ENCODE measurements around the gene AZU1. TPM values are rescaled to one million over a fixed set of nuclear protein-coding genes. Genes with fewer than 3 reads are reported as not detected.
"Not testable (repeated sequence)": the region's sequence is repeated elsewhere in the genome, so short reads cannot be mapped to it uniquely, and the experiment has no call there.

Gene AZU1
- polyA plus RNA-seq, 3 donors = 0.31 to 1.1 (median 0.83) TPM

GRCh38 chr19:807627-808422 is 19.8 kb upstream of the AZU1 start:
- DNase-seq (ENCODE audit: low read depth in 3 of 3, low spot score in 2 of 3) = no peak

GRCh38 chr19:808423-808775 is 19.2 kb upstream of the AZU1 start:
- no peak for DNase-seq (ENCODE audit: low read depth in 3 of 3, low spot score in 2 of 3)

GRCh38 chr19:810077-810855 is 17.4 kb upstream of the AZU1 start:
- DNase-seq (ENCODE audit: low read depth in 3 of 3, low spot score in 2 of 3) = no peak

GRCh38 chr19:810883-811489 is 16.7 kb upstream of the AZU1 start:
- DNase-seq (ENCODE audit: low read depth in 3 of 3, low spot score in 2 of 3) = no peak

GRCh38 chr19:811506-812048 is 16.1 kb upstream of the AZU1 start:
- no peak for DNase-seq (ENCODE audit: low read depth in 3 of 3, low spot score in 2 of 3)

- no peak for DNase-seq (ENCODE audit: low read depth in 3 of 3, low spot score in 2 of 3)
These were observed 15.4 kb upstream of the AZU1 start for GRCh38 chr19:812049-812746.

GRCh38 chr19:812747-813218 is 14.9 kb upstream of the AZU1 start:
- no peak for DNase-seq (ENCODE audit: low read depth in 3 of 3, low spot score in 2 of 3)

GRCh38 chr19:813219-814151 is 14.2 kb upstream of the AZU1 start:
- no peak for DNase-seq (ENCODE audit: low read depth in 3 of 3, low spot score in 2 of 3)

- DNase-seq (ENCODE audit: low read depth in 3 of 3, low spot score in 2 of 3) = no peak
These were observed 13.2 kb upstream of the AZU1 start for GRCh38 chr19:814152-815078.

GRCh38 chr19:815079-815774 is 12.4 kb upstream of the AZU1 start:
- no peak for DNase-seq (ENCODE audit: low read depth in 3 of 3, low spot score in 2 of 3)

GRCh38 chr19:815775-816499 is 11.7 kb upstream of the AZU1 start:
- DNase-seq (ENCODE audit: low read depth in 3 of 3, low spot score in 2 of 3) = no peak

GRCh38 chr19:816500-816857 is 11.2 kb upstream of the AZU1 start:
- no peak for DNase-seq (ENCODE audit: low read depth in 3 of 3, low spot score in 2 of 3)

- DNase-seq (ENCODE audit: low read depth in 3 of 3, low spot score in 2 of 3) = not testable (repeated sequence)
These were observed 7.4 kb upstream of the AZU1 start for GRCh38 chr19:820212-820611.

GRCh38 chr19:821231-821824 is 6.3 kb upstream of the AZU1 start:
- no peak for DNase-seq (ENCODE audit: low read depth in 3 of 3, low spot score in 2 of 3)

- DNase-seq (ENCODE audit: low read depth in 3 of 3, low spot score in 2 of 3) = no peak
These were observed 5.7 kb upstream of the AZU1 start, which contains the start of gene PLPPR3 for GRCh38 chr19:821825-822503. Gene PLPPR3, minus strand, starts transcription at chr19:821955. Its CDS starts 396 bp downstream, at chr19:821559.

- no peak for DNase-seq (ENCODE audit: low read depth in 3 of 3, low spot score in 2 of 3)
These were observed 4.0 kb upstream of the AZU1 start for GRCh38 chr19:823565-824121.

All from right renal cortex interstitium (tissue), 3 donors.